Parathyroid adenoma (tissue), 2 donors: ENCODE measurements around the gene ZNF550.
A peak's percentile ranks its signal among the peaks of the same experiment; 100 is the strongest.

Experiments
- H2AFZ ChIP-seq: fragments of 300-600 bp; sonication (generic); one replicate; pipeline ENCODE4 v1.7.0; 2017; ENCODE audit warnings: antibody characterized with exemption, mild to moderate bottlenecking
- H3K27ac ChIP-seq: fragments of 300-600 bp; sonication (generic); one replicate; pipeline ENCODE4 v1.7.0; 2017
- H3K27me3 ChIP-seq: fragments of 300-600 bp; sonication (generic); one replicate; pipeline ENCODE4 v1.7.0; 2017; ENCODE audit warnings: low read length; ENCODE audit not compliant: control insufficient read depth, insufficient read depth
- H3K36me3 ChIP-seq: fragments of 300-600 bp; sonication (generic); one replicate; pipeline ENCODE4 v1.7.0; 2017; ENCODE audit warnings: low read length; ENCODE audit not compliant: control insufficient read depth, insufficient read depth
- H3K4me1 ChIP-seq: fragments of 300-600 bp; sonication (generic); one replicate; pipeline ENCODE4 v1.7.0; 2017; ENCODE audit warnings: control low read depth
- H3K4me2 ChIP-seq: fragments of 300-600 bp; sonication (generic); one replicate; pipeline ENCODE4 v1.7.0; 2017; ENCODE audit warnings: low read length
- H3K4me3 ChIP-seq: fragments of 300-600 bp; sonication (generic); one replicate; pipeline ENCODE4 v1.7.0; 2017; ENCODE audit warnings: low read depth, low read length
- H3K79me2 ChIP-seq: fragments of 300-600 bp; sonication (generic); one replicate; pipeline ENCODE4 v1.7.0; 2017; ENCODE audit warnings: control low read depth
- H3K9ac ChIP-seq: fragments of 300-600 bp; sonication (generic); one replicate; pipeline ENCODE4 v1.7.0; 2017; ENCODE audit warnings: mild to moderate bottlenecking
- H3K9me3 ChIP-seq: fragments of 300-600 bp; sonication (generic); one replicate; pipeline ENCODE4 v1.7.0; 2017; ENCODE audit warnings: low read length; ENCODE audit not compliant: control insufficient read depth
- TF ChIP-seq, protein P1 (sequence below): fragments of 300-600 bp; sonication (generic); IDR thresholded peaks from one replicate; pipeline ENCODE4 v1.7.0; 2017; ENCODE audit warnings: antibody characterized with exemption, mild to moderate bottlenecking
- donor health status: primary hyperparathyroidism.

The ZNF550 gene

GRCh38 chr19:57587529-57587928 is 27.9 kb upstream of the ZNF550 start:
- H3K79me2 ChIP-seq = peaks cover 24% of the 10 kb centered on the region
- H3K9me3 ChIP-seq = peaks cover 3% of the 10 kb centered on the region
- peaks cover 3% of the 10 kb centered on the region for H3K36me3 ChIP-seq
- TF ChIP-seq, protein P1, sequence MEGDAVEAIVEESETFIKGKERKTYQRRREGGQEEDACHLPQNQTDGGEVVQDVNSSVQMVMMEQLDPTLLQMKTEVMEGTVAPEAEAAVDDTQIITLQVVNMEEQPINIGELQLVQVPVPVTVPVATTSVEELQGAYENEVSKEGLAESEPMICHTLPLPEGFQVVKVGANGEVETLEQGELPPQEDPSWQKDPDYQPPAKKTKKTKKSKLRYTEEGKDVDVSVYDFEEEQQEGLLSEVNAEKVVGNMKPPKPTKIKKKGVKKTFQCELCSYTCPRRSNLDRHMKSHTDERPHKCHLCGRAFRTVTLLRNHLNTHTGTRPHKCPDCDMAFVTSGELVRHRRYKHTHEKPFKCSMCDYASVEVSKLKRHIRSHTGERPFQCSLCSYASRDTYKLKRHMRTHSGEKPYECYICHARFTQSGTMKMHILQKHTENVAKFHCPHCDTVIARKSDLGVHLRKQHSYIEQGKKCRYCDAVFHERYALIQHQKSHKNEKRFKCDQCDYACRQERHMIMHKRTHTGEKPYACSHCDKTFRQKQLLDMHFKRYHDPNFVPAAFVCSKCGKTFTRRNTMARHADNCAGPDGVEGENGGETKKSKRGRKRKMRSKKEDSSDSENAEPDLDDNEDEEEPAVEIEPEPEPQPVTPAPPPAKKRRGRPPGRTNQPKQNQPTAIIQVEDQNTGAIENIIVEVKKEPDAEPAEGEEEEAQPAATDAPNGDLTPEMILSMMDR = no peak
- H2AFZ ChIP-seq = no peak overlapping the region
- peaks cover 11% of the 10 kb centered on the region for H3K4me1 ChIP-seq
- no peak overlapping the region for H3K27ac ChIP-seq
- H3K9ac ChIP-seq = no peak overlapping the region
- no peak overlapping the region for H3K4me2 ChIP-seq
- no peaks in the 10 kb centered on the region for H3K27me3 ChIP-seq
- H3K4me3 ChIP-seq = no peak overlapping the region

- peak within 1 kb of the TSS; percentile 100 for H2AFZ ChIP-seq
- H3K27ac ChIP-seq = peak within 1 kb of the TSS; percentile 65
- peaks cover 26% of the 10 kb centered on the region for H3K79me2 ChIP-seq
- H3K27me3 ChIP-seq = no peaks in the 10 kb centered on the region
- peak within 1 kb of the TSS; percentile 31 for H3K9ac ChIP-seq
- no peaks in the 10 kb centered on the region for H3K9me3 ChIP-seq
- H3K4me2 ChIP-seq = peak within 1 kb of the TSS; percentile 97
- H3K4me3 ChIP-seq = peak within 1 kb of the TSS; percentile 87
- TF ChIP-seq, protein P1 = no peak
- H3K4me1 ChIP-seq = peaks cover 15% of the 10 kb centered on the region
- no peaks in the 10 kb centered on the region for H3K36me3 ChIP-seq
Observed at GRCh38 chr19:57583521-57584416, 24.1 kb upstream of the ZNF550 start, which contains the start of gene ZIK1. TSS of gene ZIK1 (plus strand) at chr19:57584145. CDS start at chr19:57584357, 212 bp downstream.

GRCh38 chr19:57583104-57583520 is 23.4 kb upstream of the ZNF550 start:
- Histone ChIP-seq H3K4me3 (no peak overlapping the region), H3K4me2 (peak overlapping the region; percentile 97)

GRCh38 chr19:57578487-57579205 is 19.0 kb upstream of the ZNF550 start, which contains the start of gene ZNF416:
TSS of gene ZNF416 (minus strand) at chr19:57578911. CDS start at chr19:57578704, 207 bp downstream.
- peaks cover 4% of the 10 kb centered on the region for H3K9me3 ChIP-seq
- TF ChIP-seq, protein P1 = peak; percentile 20
- H3K4me1 ChIP-seq = peaks cover 12% of the 10 kb centered on the region

More at GRCh38 chr19:57583104-57583520, 23.4 kb upstream of the ZNF550 start:
- H3K9me3 ChIP-seq = no peaks in the 10 kb centered on the region
- no peak overlapping the region for H3K27ac ChIP-seq
- no peaks in the 10 kb centered on the region for H3K27me3 ChIP-seq
- H3K79me2 ChIP-seq = peaks cover 31% of the 10 kb centered on the region
- peak overlapping the region; percentile 100 for H2AFZ ChIP-seq
- peaks cover 15% of the 10 kb centered on the region for H3K4me1 ChIP-seq
- TF ChIP-seq, protein P1 = no peak
- no peak overlapping the region for H3K9ac ChIP-seq
- H3K36me3 ChIP-seq = no peaks in the 10 kb centered on the region

More at GRCh38 chr19:57578487-57579205, 19.0 kb upstream of the ZNF550 start, which contains the start of gene ZNF416:
- H3K4me3 ChIP-seq = peak within 1 kb of the TSS; percentile 99
- peak within 1 kb of the TSS; percentile 34 for H3K27ac ChIP-seq
- peaks cover 18% of the 10 kb centered on the region for H3K79me2 ChIP-seq
- peak within 1 kb of the TSS; percentile 74 for H3K9ac ChIP-seq
- peak within 1 kb of the TSS; percentile 90 for H3K4me2 ChIP-seq
- H2AFZ ChIP-seq = peak within 1 kb of the TSS; percentile 96
- H3K27me3 ChIP-seq = no peaks in the 10 kb centered on the region
- peaks cover 4% of the 10 kb centered on the region for H3K36me3 ChIP-seq
